IMR-90 (cell line): ENCODE data around the gene HCK.

Experiments used
- CEBPB ChIP-seq: IDR thresholded peaks from 2 replicates; pipeline ENCODE4 v1.6.1; 2012; ENCODE audit warnings: low read depth, low read length, improper control_type of control experiment
- CTCF ChIP-seq: conservative IDR thresholded peaks from 2 replicates; pipeline ENCODE4 v1.5.1; 2012; ENCODE audit warnings: mild to moderate bottlenecking, low read depth, low read length, improper control_type of control experiment
- FOS ChIP-seq: fragments of 150-350 bp; IDR thresholded peaks from 2 replicates; pipeline ENCODE4 v1.6.1; 2016; ENCODE audit warnings: low read depth, low read length
- MAZ ChIP-seq: IDR thresholded peaks from 2 replicates; pipeline ENCODE4 v1.6.1; 2012; ENCODE audit warnings: low read depth, mild to moderate bottlenecking, low read length, improper control_type of control experiment, moderate library complexity, borderline replicate concordance
- POLR2A ChIP-seq: IDR thresholded peaks from 2 replicates; pipeline ENCODE4 v1.6.1; 2012; ENCODE audit warnings: mild to moderate bottlenecking, low read depth, low read length
- RAD21 ChIP-seq: IDR thresholded peaks from 2 replicates; pipeline ENCODE4 v1.6.1; 2012; ENCODE audit warnings: low read length, improper control_type of control experiment
- RFX5 ChIP-seq: IDR thresholded peaks from 2 replicates; pipeline ENCODE4 v1.8.0; 2012; ENCODE audit warnings: low read depth, mild to moderate bottlenecking, low read length, moderate library complexity
- SMC3 ChIP-seq: fragments of 150-350 bp; IDR thresholded peaks from 2 replicates; pipeline ENCODE4 v1.6.1; 2016; ENCODE audit warnings: low read depth, mild to moderate bottlenecking, antibody characterized with exemption, low read length, moderate library complexity

- TF ChIP-seq CEBPB (no peak), CTCF (no peak), POLR2A (no peak), RAD21 (no peak), MAZ (no peak), RFX5 (no peak), FOS (no peak), SMC3 (no peak)
These were observed 19.5 kb downstream of the HCK start for GRCh38 chr20:32071395-32072167.
